ENCODE data around the gene SERHL2.
"Not testable (repeated sequence)": the region's sequence is repeated elsewhere in the genome, so short reads cannot be mapped to it uniquely, and the experiment has no call there.

Gene SERHL2

GRCh38 chr22:42553475-42554361 is at the start of gene SERHL2:
SERHL2 (plus strand) TSS chr22:42553956; CDS start chr22:42554021, 65 bp downstream.
- DNase-seq = peak; percentile 76 to 78
- H3K4me3 Mint-ChIP-seq = peak within 1 kb of the TSS; percentile 87 to 90

GRCh38 chr22:42508327-42508974 is 45.3 kb upstream of the SERHL2 start:
- H3K4me1 Mint-ChIP-seq, H3K27me3 Mint-ChIP-seq, H3K4me3 Mint-ChIP-seq, ATAC-seq, H3K27ac Mint-ChIP-seq, H3K9me3 Mint-ChIP-seq, DNase-seq: not testable (repeated sequence)

More at GRCh38 chr22:42553475-42554361, at the start of gene SERHL2:
- peak; percentile 95 for ATAC-seq
- Mint-ChIP-seq H3K27ac (peak within 1 kb of the TSS; percentile 12 to 33), H3K4me1 (peaks cover 24% of the 10 kb centered on the region), H3K27me3 (peaks cover 7% of the 10 kb centered on the region), H3K9me3 (no peaks in the 10 kb centered on the region)

GRCh38 chr22:42508975-42509364 is 44.8 kb upstream of the SERHL2 start:
- not testable (repeated sequence) for H3K27ac Mint-ChIP-seq, DNase-seq, H3K27me3 Mint-ChIP-seq, H3K4me3 Mint-ChIP-seq, ATAC-seq, H3K4me1 Mint-ChIP-seq, H3K9me3 Mint-ChIP-seq

- Mint-ChIP-seq H3K27ac (no peak overlapping the region), H3K9me3 (no peaks in the 10 kb centered on the region), H3K27me3 (no peaks in the 10 kb centered on the region), H3K4me1 (peaks cover 5% of the 10 kb centered on the region), H3K4me3 (no peak overlapping the region)
- ATAC-seq (no peak), DNase-seq (no peak)
These were observed 44.2 kb upstream of the SERHL2 start for GRCh38 chr22:42509548-42509947.

GRCh38 chr22:42511401-42511891 is 42.3 kb upstream of the SERHL2 start:
- Mint-ChIP-seq H3K4me3 (no peak overlapping the region), H3K4me1 (peaks cover 16% of the 10 kb centered on the region), H3K27ac (peak overlapping the region in 1 of 2 donors; percentile 63), H3K27me3 (no peaks in the 10 kb centered on the region), H3K9me3 (no peaks in the 10 kb centered on the region)
- DNase-seq (no peak), ATAC-seq (no peak)

GRCh38 chr22:42512273-42512990 is 41.3 kb upstream of the SERHL2 start:
- H3K27me3 Mint-ChIP-seq, DNase-seq, ATAC-seq, H3K9me3 Mint-ChIP-seq, H3K4me3 Mint-ChIP-seq: not testable (repeated sequence)
- Mint-ChIP-seq H3K27ac (peak overlapping the region in 1 of 2 donors; percentile 33), H3K4me1 (peaks cover 20% of the 10 kb centered on the region)

- H3K4me1 Mint-ChIP-seq = peaks cover 27% of the 10 kb centered on the region
- peak overlapping the region in 1 of 2 donors; percentile 74 for H3K27ac Mint-ChIP-seq
- not testable (repeated sequence) for DNase-seq, H3K4me3 Mint-ChIP-seq, H3K27me3 Mint-ChIP-seq, H3K9me3 Mint-ChIP-seq, ATAC-seq
These were observed 39.4 kb upstream of the SERHL2 start for GRCh38 chr22:42514331-42514730.

- DNase-seq, ATAC-seq, H3K9me3 Mint-ChIP-seq, H3K4me3 Mint-ChIP-seq, H3K27me3 Mint-ChIP-seq: not testable (repeated sequence)
- peak overlapping the region; percentile 34 to 61 for H3K27ac Mint-ChIP-seq
- H3K4me1 Mint-ChIP-seq = peaks cover 34% of the 10 kb centered on the region
These were observed 38.5 kb upstream of the SERHL2 start for GRCh38 chr22:42515304-42515703.

- ATAC-seq = no peak
- no peaks in the 10 kb centered on the region for H3K9me3 Mint-ChIP-seq
These were observed 37.9 kb upstream of the SERHL2 start for GRCh38 chr22:42515896-42516295.

GRCh38 chr22:42517103-42517502 is 36.7 kb upstream of the SERHL2 start:
- H3K27me3 Mint-ChIP-seq, H3K27ac Mint-ChIP-seq, H3K9me3 Mint-ChIP-seq, DNase-seq, ATAC-seq: not testable (repeated sequence)
- Mint-ChIP-seq H3K4me3 (peak overlapping the region in 1 of 2 donors; percentile 41), H3K4me1 (peaks cover 39% of the 10 kb centered on the region)

More at GRCh38 chr22:42515896-42516295, 37.9 kb upstream of the SERHL2 start:
- no peaks in the 10 kb centered on the region for H3K27me3 Mint-ChIP-seq
- no peak overlapping the region for H3K4me3 Mint-ChIP-seq
- H3K27ac Mint-ChIP-seq = peak overlapping the region in 1 of 2 donors; percentile 27
- H3K4me1 Mint-ChIP-seq = peaks cover 40% of the 10 kb centered on the region
- no peak for DNase-seq

- Mint-ChIP-seq H3K27ac (peak overlapping the region; percentile 98), H3K4me3 (peak overlapping the region; percentile 97 to 99)
- not testable (repeated sequence) for DNase-seq
These were observed 34.9 kb upstream of the SERHL2 start for GRCh38 chr22:42518638-42519524.

GRCh38 chr22:42519525-42520401 is 34.0 kb upstream of the SERHL2 start, which contains the start of gene RRP7A:
RRP7A (minus strand) TSS chr22:42519796; CDS start chr22:42519786, 10 bp downstream.
- DNase-seq = peak; percentile 79 to 81
- peaks cover 39% of the 10 kb centered on the region for H3K4me1 Mint-ChIP-seq
- H3K9me3 Mint-ChIP-seq = no peaks in the 10 kb centered on the region
- no peaks in the 10 kb centered on the region for H3K27me3 Mint-ChIP-seq
- H3K27ac Mint-ChIP-seq = peak within 1 kb of the TSS; percentile 98
- peak within 1 kb of the TSS; percentile 97 to 99 for H3K4me3 Mint-ChIP-seq
- peak; percentile 93 for ATAC-seq

More at GRCh38 chr22:42518638-42519524, 34.9 kb upstream of the SERHL2 start:
- H3K4me1 Mint-ChIP-seq = peaks cover 39% of the 10 kb centered on the region
- not testable (repeated sequence) for H3K27me3 Mint-ChIP-seq, H3K9me3 Mint-ChIP-seq
- peak; percentile 30 for ATAC-seq

GRCh38 chr22:42521228-42521546 is 32.6 kb upstream of the SERHL2 start:
- no peak overlapping the region for H3K4me3 Mint-ChIP-seq

GRCh38 chr22:42522546-42522945 is 31.2 kb upstream of the SERHL2 start:
- DNase-seq = no peak
- Mint-ChIP-seq H3K27me3 (no peaks in the 10 kb centered on the region), H3K9me3 (no peaks in the 10 kb centered on the region), H3K4me1 (peaks cover 28% of the 10 kb centered on the region), H3K4me3 (no peak overlapping the region), H3K27ac (no peak overlapping the region)
- no peak for ATAC-seq

More at GRCh38 chr22:42521228-42521546, 32.6 kb upstream of the SERHL2 start:
- ATAC-seq (no peak), DNase-seq (no peak)
- no peak overlapping the region for H3K27ac Mint-ChIP-seq
- no peaks in the 10 kb centered on the region for H3K9me3 Mint-ChIP-seq
- no peaks in the 10 kb centered on the region for H3K27me3 Mint-ChIP-seq
- peaks cover 37% of the 10 kb centered on the region for H3K4me1 Mint-ChIP-seq
